ENCODE results near the gene MTUS2.

MTUS2 gene

DNA sequence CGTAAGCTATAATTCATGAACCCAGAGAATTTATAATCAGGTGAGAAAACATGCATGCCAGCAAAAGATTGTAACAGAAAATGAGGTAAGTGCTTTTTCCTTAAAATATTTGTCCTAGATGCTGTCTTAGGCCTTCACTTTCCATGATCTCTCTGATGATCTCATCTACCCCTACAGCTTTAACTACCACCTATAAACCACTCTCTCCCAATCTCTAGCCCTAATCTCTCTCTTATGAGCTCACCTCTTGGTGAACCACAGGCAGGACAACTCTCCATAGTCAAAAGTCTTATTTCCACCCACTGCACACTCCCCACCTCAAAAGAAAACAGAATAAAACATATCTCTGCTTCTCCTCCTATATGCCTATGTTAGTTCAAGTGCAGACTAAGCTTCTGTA, 638.3 kb downstream of the MTUS2 start:
- DNase-seq (ENCODE audit: low read depth) = no peak
- H3K4me3 ChIP-seq (ENCODE audit: low read depth, low read length) = no peak overlapping the region
- TF ChIP-seq POLR2A (IDR thresholded peaks at IDR 0.05; ENCODE audit: extremely low read depth, insufficient read length) = no peak
- no peak for TF ChIP-seq MYC (IDR thresholded peaks at IDR 0.05; ENCODE audit: low read depth, low read length)
- no peak for TF ChIP-seq MAX (IDR thresholded peaks at IDR 0.05; ENCODE audit: low read depth, low read length)
- no peak for TF ChIP-seq CTCF (IDR thresholded peaks at IDR 0.05; ENCODE audit: low read depth, low read length)

GRCh38 chr13:29459813-29460355, 639.7 kb downstream of the MTUS2 start:
- H3K4me3 ChIP-seq (ENCODE audit: low read depth, low read length) = no peak overlapping the region
- no peak for DNase-seq (ENCODE audit: low read depth)
- no peak for TF ChIP-seq MAX (IDR thresholded peaks at IDR 0.05; ENCODE audit: low read depth, low read length)
- TF ChIP-seq POLR2A (IDR thresholded peaks at IDR 0.05; ENCODE audit: extremely low read depth, insufficient read length) = no peak
- no peak for TF ChIP-seq CTCF (IDR thresholded peaks at IDR 0.05; ENCODE audit: low read depth, low read length)
- no peak for TF ChIP-seq MYC (IDR thresholded peaks at IDR 0.05; ENCODE audit: low read depth, low read length)

DNA sequence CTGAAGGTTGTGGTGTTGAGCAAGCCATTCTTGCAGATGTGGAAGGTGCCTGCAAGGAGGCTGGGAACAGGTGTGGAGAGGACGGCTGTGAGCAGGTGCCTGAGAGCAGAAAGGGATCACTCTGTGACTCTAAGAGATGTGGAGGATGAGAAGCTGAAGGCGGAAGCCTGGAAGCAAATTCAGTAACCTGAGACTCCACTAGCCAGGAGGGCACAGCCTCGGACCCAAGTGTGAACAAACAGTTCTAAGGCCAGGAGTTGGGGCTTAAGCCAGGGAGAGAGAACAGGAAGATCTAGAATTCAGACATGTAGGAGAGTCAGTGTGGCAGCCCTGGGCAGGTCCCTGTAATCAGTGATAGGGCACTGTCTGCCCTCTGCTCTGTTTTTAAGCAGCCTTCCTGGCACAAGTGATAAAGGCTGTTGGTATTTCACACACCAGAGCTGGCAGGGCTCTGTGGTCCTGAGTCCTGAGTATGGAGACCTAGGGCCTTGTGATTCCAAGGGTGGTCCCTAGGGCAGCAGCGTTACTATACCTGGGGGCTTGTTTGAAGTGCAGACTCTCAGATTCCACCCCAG, 644.1 kb downstream of the MTUS2 start:
- TF ChIP-seq POLR2A (IDR thresholded peaks at IDR 0.05; ENCODE audit: extremely low read depth, insufficient read length) (no peak), CTCF (IDR thresholded peaks at IDR 0.05; ENCODE audit: low read depth, low read length) (no peak), MYC (IDR thresholded peaks at IDR 0.05; ENCODE audit: low read depth, low read length) (no peak), MAX (IDR thresholded peaks at IDR 0.05; ENCODE audit: low read depth, low read length) (no peak)
- DNase-seq (ENCODE audit: low read depth) = no peak
- no peak overlapping the region for H3K4me3 ChIP-seq (ENCODE audit: low read depth, low read length)

DNA sequence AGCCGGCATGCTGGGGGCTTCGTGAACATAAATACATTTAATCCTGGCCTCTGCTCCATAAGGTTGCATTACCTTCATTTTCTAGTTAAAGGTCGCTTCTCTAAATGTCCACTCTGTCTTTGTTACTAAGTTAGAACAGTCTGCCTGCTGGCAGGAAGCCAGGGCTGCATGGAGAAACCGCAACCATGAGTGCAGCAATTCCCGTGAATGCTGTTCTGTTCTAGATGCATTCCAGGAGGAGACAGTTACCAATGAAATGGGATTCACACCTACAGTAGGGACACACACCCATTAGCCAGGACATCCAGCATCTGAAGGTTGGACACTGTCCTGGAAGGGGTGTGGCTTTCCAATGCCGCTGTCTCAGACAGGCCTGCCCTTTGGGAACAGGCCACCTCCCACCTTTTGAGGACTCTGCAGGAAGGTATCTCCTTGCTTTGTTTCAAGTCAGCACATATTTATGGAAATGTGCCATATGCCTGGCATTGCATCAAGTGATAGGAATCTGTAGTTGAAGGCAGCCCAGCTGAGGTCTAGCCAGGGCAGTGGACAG, 645.7 kb downstream of the MTUS2 start:
- DNase-seq (ENCODE audit: low read depth) = no peak
- no peak overlapping the region for H3K4me3 ChIP-seq (ENCODE audit: low read depth, low read length)

GRCh38 chr13:29471551-29471950, 651.4 kb downstream of the MTUS2 start:
- H3K4me3 ChIP-seq (ENCODE audit: low read depth, low read length) = no peak overlapping the region
- DNase-seq (ENCODE audit: low read depth) = peak; percentile 84
- TF ChIP-seq CTCF (IDR thresholded peaks at IDR 0.05; ENCODE audit: low read depth, low read length) (no peak), MYC (IDR thresholded peaks at IDR 0.05; ENCODE audit: low read depth, low read length) (no peak), POLR2A (IDR thresholded peaks at IDR 0.05; ENCODE audit: extremely low read depth, insufficient read length) (no peak), MAX (IDR thresholded peaks at IDR 0.05; ENCODE audit: low read depth, low read length) (no peak)

More for the DNA sequence above, 645.7 kb downstream of the MTUS2 start:
- no peak for TF ChIP-seq POLR2A (IDR thresholded peaks at IDR 0.05; ENCODE audit: extremely low read depth, insufficient read length)
- no peak for TF ChIP-seq MYC (IDR thresholded peaks at IDR 0.05; ENCODE audit: low read depth, low read length)
- TF ChIP-seq MAX (IDR thresholded peaks at IDR 0.05; ENCODE audit: low read depth, low read length) = no peak
- no peak for TF ChIP-seq CTCF (IDR thresholded peaks at IDR 0.05; ENCODE audit: low read depth, low read length)
